Renal pelvis (tissue), 4 donors: ENCODE results near the gene RPL18. TPM values are rescaled to one million over a fixed set of nuclear protein-coding genes. Genes with fewer than 3 reads are reported as not detected.
A peak's percentile ranks its signal among the peaks of the same experiment; 100 is the strongest.

Source experiments
- DNase-seq: peaks from one replicate; pipeline ENCODE4 v3.0.0-alpha.2; 2013
- polyA plus RNA-seq, 3 donors: library from polyadenylated mRNA; unstranded; fragments of 120-200 nt; gene quantifications; one replicate each; pipeline ENCODE4 v1.2.1, GENCODE V29; 2013; ENCODE audit not compliant: insufficient read length in 3 of 3

Gene RPL18
- polyA plus RNA-seq, 3 donors, result 1,186 to 1,447 (median 1,300) TPM

DNA sequence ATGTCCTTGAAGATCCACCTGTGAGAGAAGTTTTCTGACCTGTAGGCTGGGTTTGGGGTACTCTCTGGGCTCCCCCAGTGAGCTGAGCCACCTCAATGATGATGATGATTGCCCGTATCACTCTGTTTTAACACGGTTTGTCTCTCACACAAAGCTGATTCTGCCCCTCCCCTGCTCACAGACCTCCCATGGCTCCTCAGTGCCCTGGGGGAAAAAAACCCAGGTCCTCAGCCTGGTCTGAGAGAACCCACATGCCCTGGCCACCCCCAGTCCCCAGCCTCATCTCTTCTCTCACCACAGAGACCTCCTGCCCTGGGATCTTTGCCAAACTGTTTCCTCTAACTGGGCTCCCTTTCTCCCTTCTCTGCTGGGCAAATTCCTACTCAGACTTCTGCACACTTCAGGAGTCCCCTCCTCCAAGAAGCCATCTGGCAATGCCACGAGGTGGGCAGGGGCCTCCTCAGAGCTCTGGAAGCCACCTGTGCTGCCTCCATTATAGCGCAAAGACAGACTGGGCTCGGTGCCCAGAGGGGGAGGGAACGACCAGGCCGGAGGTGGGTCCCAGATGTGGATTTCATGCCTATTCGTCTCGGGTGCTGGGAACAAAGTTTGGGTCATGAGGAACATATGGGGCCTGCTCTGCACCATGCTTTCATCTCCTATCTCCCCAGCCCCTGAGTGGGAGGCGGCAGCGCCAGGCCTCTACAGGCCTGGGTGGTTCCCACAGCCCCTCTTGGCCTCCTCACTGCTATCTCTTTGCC, 35.5 kb upstream of the RPL18 start:
- DNase-seq, result no peak

DNA sequence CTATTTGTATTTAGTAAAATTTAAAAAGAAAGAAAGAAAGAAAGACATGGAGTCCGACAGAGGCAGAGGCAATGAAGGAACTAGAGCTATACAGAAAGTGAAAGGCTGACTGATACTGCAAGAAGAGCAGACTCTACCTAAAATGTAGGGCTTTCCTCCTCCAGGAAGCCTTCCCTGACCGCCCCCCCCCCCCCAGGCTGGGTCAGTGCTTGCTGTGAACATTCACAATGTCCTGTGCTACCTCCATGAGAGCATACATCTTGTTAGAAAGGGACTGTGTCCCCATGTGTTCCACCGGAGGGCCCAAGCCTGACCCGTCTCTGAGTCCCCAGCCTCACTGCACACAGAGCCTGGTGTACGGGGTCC, 32.7 kb upstream of the RPL18 start:
- no peak for DNase-seq

DNA sequence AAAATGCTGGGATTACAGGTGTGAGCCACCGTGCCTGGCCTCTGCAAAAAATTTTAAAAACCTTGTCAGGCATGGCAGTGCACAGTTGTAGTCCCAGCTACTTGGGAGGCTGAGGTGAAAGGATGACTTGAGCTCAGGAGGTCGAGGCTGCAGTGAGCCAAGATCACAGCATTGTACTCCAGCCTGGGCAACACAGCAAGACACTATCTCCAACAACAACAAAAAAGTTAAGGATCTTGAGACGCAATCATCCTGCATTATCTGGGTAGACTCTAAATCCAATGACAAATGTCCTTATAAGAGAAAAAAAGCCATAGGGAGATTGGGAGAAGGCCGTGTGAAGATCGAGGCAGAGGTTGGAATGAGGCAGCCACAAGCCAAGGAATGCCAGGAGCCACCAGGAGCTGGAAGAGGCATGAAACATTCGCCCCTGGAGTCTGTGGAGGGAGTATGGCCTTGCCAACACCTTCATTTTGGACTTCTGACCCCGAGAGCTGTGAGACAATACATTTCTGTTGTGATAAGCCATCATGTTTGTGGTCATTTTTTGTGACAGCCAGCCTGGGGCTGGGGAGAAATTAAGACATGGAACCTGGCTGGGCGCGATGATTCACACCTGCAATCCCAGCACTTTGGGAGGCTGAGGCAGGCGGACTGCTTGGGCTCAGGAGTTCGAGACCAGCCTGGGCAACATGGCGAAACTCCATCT, 32.1 kb upstream of the RPL18 start:
- DNase-seq, result no peak

DNA sequence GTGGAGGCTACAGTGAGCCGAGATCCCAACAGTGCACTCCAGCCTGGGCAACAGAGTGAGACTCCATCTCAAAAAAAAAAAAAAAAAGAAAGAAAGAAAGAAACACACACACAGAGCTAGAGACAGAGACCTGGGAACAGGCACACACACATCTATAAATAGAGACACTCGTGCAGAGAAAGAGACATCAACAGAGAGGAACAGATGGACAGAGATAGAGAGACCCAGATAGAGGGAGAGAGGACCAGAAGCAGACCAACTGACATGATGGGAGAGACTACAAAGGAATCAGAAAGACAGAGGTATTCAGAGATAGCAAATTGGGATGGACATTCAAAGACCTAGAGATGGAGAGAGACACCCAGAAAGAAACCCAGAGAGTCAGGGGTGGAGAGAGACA, 29.2 kb upstream of the RPL18 start:
- no peak for DNase-seq

DNA sequence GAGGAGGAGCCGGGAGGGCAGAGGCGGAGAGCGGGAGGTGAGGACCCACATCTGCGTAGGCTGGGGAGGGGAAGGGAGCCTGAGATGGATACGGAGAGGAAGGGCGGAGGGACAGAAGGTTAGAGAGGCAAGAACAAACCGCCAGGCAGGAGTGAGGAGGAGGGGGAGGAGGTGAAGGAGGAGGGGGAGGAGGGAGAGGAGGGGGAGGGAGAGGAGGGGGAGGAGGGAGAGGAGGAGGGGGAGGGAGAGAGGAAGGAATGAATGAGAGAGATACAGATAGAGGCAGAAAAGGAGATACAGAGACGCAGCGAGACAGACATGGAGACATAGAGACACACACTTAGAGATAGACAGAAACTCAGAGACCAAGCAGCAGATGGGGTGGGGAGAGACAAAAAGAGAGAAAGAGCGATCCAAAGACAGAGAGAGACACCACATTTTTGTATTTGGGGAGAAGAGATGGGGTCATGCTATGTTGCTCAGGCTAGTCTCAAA, 27.8 kb upstream of the RPL18 start:
- no peak for DNase-seq

DNA sequence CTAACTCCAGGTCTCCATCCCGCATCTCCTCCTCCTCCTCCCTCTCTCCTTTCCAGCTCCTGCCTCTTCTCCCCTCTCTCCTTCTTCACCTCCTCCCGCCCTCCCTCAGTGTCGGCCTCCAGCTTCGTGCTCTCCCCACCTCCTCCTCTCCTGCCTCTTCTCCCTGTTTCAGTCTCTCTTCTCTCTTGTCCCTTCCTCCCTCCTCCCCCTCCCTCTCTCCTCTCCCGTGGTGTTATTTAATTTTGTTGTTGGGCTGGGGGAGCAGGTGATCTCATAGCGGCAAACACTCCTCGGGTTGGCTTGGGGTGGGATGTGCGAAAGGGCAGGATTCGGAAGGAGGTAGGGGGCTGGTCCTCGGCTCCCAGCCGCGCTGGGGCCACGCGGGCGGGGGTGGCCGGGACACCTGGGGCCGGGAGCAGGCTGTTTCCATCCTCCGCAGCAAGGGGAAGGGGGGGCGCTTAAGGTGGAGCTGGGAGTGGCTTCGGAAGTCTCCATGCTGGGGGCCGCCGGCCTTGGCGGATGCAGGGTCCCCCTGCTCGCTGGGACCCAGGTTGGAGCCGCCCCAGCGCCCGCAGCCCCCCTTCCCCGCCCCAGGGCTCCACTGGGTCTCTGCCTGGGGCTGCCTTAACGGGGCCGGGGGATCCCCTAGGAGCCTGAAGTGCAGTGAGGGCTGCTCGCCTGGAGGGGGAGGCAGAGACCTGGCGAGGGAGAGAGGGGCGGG, 27.2 kb upstream of the RPL18 start, which contains the start of gene CA11:
Gene CA11, minus strand, starts transcription at position 187 of the 721 bp plus-strand sequence. CDS start 555 bp downstream, outside the sequence.
- DNase-seq, result peak; percentile 92

DNA sequence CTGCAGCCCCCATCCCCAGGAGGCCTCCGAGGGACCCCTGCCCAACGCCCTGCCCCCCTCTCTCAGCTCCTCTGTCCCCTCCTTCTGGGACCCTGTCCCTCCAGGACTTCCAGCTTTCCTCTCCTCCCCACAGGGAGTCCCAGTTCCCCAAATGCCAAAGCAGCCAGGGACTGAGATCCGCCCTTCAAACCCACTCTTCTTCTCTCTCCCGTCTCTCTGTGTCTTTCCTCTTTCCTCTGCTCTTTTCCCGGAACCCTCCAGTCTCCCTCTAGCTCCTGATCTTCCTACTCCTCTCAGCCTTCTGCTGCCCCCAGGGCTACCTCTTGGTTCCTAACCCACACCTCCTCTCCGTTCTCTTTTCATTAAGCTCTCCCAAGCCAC, 26.6 kb upstream of the RPL18 start:
- DNase-seq, result no peak

DNA sequence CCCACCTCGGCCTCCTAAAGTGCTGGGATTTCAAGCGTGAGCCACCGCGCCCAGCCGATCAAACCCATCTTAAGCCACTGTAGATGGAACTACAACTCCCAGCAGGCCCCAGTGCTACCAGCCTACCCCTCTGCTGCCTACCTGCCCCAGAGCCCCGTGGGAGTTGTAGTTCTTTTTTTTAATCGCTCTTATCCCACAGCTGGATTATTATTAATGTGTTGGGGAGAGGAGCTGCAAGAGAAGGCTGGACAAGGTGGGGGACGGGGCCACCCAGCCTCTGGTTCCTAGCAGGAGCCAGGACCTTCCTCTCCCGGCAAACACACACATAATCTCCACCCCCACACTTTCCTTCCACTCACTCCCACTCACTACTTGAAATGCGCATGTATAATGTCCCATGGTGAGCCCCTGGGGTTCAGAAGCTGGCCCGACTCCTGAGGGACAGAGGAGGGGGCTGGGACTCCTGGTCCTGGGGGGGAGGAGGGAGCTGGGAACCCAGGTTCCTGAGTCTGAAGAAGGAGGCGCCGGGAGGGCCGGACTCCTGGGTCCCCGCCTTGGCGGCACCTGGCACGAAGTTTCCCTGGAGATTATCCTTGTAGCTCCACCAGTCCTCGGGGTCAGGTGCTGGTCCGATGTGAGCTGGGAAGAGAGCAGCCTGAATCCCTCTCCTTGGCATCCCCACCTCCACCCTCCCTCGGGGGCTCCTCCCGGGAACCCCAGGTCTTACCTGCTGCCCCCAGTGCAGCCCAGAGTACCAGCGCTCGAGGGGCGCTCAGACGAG, 26.1 kb upstream of the RPL18 start:
- no peak for DNase-seq

DNA sequence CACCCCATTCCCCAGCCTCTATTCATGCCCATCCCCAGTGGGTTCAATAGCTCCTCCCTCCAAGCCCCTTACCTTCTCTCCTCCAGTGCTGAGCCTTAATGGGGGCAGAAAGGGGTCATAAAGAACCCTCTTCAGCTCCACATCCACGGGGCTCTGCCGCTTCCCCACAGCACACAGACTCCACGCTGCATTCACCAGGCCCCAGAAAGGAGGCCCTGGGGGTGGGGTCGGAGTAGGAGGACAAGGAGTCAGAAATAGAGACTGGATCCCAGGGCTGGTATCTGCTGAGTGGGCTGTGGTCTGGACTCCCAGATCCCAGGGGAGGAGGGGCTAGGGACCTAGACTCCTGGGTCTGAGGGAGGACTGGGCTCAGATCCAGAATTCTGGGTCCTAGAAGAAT, 25.4 kb upstream of the RPL18 start:
- no peak for DNase-seq

DNA sequence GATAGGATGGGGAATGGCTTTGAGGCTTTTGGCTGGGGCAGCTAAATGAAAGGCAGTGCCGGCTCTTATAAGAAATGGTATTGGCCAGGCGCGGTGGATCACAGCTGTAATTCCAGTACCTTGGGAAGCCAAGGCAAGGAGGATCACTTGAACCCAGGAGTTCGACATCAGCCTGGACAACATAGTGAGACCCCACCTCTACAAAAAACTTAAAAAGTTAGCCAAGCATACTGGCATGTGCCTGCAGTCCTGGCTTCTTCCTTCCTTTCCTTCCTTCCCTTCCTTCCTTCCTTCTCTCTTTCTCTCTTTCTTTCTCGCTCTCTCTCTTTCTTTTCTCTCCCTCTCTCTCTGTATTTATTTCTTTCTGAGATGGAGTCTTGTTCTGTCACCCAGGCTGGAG, 23.9 kb upstream of the RPL18 start:
- DNase-seq, result no peak

DNA sequence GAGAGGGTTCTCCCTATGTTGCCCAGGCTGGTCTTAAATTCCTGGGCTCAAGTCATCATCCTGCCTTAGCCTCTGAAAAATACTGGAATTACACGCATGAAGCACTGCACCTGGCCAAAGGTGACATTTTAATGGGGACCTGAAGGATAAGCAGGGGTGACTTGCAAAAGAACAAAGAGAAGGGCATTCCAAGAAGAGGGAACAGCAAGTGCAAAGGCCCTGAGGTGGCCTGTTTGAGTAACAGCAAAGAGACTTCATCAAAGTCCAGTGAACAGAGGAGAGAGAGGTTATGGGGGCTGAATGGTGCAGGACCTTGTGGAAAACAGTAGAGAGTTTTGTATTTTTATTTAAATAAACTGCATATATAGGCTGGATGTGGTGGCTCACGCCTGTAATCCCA, 22.9 kb upstream of the RPL18 start:
- DNase-seq, result no peak

DNA sequence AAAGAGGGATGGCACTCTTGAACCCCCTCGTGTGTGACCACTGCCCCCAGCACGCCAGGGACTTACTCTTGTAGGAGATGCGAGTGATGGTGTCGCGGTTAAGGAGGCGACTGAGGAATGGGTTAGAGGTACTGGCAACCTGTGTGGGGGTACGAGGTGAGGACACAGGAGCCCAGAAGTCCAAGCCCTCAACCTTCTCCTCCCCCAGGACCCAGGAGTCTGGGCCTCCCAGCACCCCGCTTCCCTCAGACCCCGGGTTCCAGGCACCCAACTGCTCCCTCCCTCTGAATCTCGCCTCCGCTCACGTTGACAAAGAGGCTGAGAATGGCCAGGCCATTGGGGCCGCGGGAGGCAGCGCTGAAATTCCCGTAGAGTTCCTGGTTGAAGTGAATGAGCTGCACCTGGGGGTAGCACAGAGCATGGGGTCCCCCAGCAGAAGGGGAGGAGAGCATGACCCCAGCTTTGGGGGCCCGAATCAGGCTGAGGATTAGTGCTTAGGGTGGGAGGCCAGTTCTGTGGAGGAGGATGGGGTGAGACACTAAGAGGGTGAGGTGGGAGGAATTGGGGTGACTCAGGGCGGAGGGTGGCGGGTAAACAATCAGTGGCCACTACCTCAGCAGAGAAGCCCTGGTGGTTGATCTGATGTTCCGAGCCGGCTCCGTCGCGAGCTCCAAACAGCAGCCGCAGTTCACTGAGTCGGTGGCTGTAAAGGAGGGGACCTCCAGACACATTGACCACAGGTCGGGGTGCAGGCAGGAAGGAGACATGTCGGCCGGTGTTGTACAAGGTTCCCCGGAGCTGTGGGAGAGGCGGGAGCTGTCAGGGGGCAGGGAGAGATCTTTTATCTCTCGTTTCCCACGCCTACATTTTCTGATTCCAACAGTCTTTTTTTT, 20.8 kb upstream of the RPL18 start:
- DNase-seq, result no peak

DNA sequence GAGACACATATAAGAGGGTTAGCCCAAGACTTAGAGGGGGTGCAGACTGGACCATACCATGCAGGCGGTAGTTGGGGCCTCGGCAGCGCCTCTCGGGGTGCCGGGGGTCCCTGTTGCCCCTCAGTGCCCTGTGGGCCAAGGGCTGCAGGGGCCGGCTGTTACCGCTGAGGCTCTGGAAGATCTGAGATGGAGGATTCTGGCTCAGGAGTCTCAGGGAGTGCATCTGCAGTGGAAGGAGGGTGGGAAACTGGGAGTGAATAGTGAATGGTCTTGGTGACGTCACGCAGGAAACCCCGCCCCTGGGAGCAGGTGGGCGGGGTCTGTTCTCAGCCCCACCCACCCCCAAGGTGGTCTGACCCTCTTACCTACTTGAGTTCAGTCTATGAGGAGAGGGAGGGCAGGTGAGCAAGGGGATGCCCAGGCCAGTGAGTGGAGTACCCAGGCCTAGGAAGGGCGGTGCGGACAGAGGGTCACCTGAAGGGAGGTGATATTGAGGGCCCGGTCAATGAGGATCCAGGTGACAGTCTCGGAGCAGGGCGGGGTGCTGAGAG, 19.9 kb upstream of the RPL18 start:
- no peak for DNase-seq

DNA sequence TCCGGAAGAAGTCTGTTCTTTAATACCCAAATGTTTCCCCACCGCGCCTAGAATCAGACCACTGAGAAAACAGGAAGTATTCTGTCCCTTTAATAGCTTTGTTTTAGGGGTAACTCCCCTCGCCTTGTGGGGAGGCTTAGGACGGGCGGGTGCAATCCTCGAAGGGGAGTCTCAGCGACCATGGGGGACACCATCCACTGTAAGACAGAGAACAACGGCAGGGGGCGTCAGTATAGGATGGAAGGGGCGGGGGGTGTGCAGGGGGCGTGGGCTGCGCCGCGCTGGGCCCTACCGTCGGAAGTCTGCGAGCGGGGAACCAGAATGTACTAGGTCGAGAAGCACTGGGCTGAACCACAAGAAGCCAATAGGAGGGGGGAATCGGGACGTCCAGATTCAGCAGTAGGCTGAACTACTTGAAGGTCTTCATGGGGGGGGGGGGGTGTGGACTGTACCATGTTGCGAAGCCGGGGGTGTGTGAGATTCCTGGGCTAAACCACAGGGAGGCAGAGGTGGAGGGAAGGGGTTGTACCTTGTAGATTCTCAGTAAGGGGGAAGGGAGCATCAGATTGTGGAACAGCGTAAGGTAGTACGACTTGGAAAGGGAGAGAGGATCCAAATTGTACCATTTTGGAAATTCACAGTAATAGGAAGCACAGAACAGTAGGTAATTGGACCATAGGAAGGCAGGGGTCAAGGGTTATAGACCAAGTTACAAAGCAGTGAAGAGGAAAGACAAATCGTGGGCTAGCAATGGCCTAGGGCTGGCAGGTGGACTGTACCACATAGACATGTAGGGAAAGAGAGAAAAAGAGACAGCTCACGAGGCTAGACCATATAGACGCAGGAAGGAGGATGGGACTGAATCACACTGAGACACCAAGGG, 19.2 kb upstream of the RPL18 start:
- peak; percentile 95 for DNase-seq

DNA sequence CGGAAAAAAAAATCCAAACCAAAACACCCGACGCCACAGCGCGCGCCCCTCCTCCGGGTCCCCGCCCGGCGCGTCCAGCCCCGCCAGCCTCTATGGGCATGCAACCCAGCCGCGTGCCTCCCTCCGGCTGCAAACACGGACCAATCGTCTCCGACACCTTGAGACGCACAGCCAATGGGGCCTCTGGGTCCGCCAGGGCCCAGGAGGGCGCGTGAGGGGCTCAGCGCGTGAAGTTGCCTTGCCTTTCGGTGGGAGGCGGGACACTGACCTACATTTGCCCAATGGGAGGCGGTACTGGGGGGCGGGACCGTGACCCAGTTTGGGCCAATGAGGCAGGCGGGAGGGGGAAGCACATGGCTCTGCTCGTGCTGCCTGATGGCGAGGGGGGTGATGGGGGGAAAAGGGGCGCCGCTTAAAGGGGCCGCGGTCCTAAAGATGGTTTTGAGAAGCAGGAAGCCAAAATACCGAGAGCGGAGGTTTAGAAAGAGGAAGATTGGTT, 18.5 kb upstream of the RPL18 start:
- DNase-seq, result peak; percentile 99

DNA sequence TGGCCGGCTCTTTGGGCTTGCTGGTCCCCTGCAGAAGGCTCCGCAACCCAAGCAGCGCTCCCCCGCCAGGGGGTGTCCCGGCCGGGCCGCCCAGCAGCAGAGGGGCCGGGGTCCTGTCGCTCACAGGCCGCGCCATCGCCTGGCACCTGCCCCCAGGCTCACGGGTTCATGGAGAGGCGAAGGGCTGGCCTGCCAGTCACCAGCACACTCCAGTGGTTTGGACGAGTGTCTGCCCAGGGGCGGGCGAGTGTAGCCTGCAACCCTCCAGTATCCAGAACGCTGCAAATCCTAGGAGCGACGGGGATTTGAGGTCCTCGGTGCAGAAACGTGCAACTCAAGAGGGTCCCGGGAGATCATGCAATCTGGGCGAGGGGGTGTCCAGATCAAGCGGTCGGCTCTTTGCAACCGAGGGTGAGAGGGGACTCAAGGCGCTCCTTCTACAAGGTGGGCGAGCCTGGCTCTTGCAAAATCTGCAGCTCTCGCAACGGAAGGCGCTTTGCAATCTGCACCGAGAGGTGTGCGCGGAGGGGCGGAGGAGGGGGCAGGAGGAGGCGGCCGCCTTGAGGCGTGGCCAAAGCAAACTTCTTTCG, 18.0 kb upstream of the RPL18 start, which contains the start of gene DBP:
Gene DBP, minus strand, starts transcription at position 521 of the 590 bp plus-strand sequence. Its CDS starts 385 bp downstream, at position 136.
- no peak for DNase-seq

DNA sequence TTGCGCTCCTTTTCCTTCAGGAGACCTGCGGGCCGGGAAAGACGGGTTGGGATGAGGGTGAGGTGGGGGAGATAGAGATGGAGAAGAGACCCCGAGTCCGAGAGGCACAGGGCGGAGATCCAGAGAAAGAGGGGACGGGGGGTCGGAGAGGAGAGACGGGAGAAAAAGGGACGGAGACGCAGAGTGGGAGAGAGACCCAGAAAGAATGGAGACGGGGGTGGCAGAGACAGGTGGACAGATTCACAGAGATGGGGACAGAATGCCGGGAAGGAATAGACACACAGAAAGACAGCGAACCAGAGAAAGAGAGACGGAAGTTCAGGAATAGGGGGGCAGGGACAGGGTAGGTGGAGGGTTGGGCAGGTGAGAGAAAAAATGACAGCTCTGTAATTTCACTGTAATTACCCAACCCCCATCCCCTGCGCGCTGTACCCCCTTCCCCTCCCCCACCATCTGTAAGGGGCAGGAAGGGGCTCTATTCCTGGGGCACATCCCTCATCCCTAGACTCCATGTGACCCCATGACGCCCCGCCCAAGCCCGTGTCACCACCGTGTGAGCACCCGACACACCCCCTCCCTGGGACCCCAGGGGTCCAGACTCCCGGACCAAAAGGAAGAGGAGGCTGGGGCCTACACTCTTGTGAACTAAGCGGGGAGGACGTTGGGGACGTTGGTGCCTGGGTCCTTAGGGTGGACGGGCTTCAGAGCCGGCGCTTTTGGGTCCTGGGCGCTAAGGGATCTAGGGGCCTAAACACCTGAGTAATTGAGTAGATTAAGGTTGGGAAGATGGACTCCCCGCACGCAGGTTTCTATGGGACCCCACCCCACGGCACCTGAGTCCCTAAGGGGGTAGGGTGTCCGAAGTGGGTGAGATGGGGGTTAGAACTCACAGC, 17.2 kb upstream of the RPL18 start:
- no peak for DNase-seq
